DOHH2 (cell line): ENCODE results near the gene ZNF185.

Source experiments
- H3F3A ChIP-seq: fragments of 200-600 bp; sonication (generic), shearing (Covaris generic); 2 replicates; pipeline ENCODE4 v1.6.0; 2016; ENCODE audit warnings: antibody characterized with exemption, mild to moderate bottlenecking; ENCODE audit not compliant: control insufficient read depth, insufficient read depth
- H3K27ac ChIP-seq: fragments of 200-600 bp; sonication (generic); 2 replicates; pipeline ENCODE4 v1.5.1; 2014; ENCODE audit warnings: low read depth, mild to moderate bottlenecking, low read length, moderate library complexity
- H3K27me3 ChIP-seq: fragments of 200-600 bp; sonication (generic); 2 replicates; pipeline ENCODE4 v1.6.1; 2014; ENCODE audit warnings: mild to moderate bottlenecking, low read length, mixed read lengths; ENCODE audit not compliant: control insufficient read depth
- H3K36me3 ChIP-seq: fragments of 200-600 bp; sonication (generic); 2 replicates; pipeline ENCODE4 v1.6.1; 2014; ENCODE audit warnings: mild to moderate bottlenecking, low read length, moderate library complexity, mixed read lengths; ENCODE audit not compliant: control insufficient read depth
- H3K4me1 ChIP-seq: fragments of 200-600 bp; sonication (generic); 2 replicates; pipeline ENCODE4 v1.6.1; 2014; ENCODE audit warnings: mild to moderate bottlenecking, low read length, mixed read lengths; ENCODE audit not compliant: control insufficient read depth
- H3K4me2 ChIP-seq: fragments of 200-600 bp; sonication (generic); 2 replicates; pipeline ENCODE4 v1.6.0; 2014; ENCODE audit warnings: mild to moderate bottlenecking, low read length, moderate library complexity
- H3K4me3 ChIP-seq: fragments of 200-600 bp; sonication (generic); 2 replicates; pipeline ENCODE4 v1.5.1; 2014; ENCODE audit warnings: mild to moderate bottlenecking, low read length, mixed read lengths
- H3K79me2 ChIP-seq: fragments of 200-600 bp; sonication (generic); 2 replicates; pipeline ENCODE4 v1.6.1; 2014; ENCODE audit warnings: mild to moderate bottlenecking, low read length, mixed read lengths; ENCODE audit not compliant: control insufficient read depth
- H3K9me2 ChIP-seq: fragments of 200-600 bp; sonication (generic); replicated peaks from 2 replicates; pipeline ENCODE4 v1.6.1; 2014; ENCODE audit warnings: mild to moderate bottlenecking, low read length, mixed read lengths; ENCODE audit not compliant: control insufficient read depth
- H3K9me3 ChIP-seq: fragments of 200-600 bp; sonication (generic); 2 replicates; pipeline ENCODE4 v1.6.1; 2014; ENCODE audit warnings: antibody characterized with exemption, low read length, mixed read lengths; ENCODE audit not compliant: control insufficient read depth, insufficient read depth
- H4K20me1 ChIP-seq: fragments of 200-600 bp; sonication (generic); 2 replicates; pipeline ENCODE4 v1.6.0; 2014; ENCODE audit warnings: low read depth, mild to moderate bottlenecking, antibody characterized with exemption, low read length, moderate library complexity; ENCODE audit not compliant: control insufficient read depth, insufficient read depth
- CTCF ChIP-seq: fragments of 200-600 bp; sonication (generic); IDR thresholded peaks from one replicate; pipeline ENCODE4 v1.5.1; 2014; ENCODE audit warnings: antibody characterized with exemption, mild to moderate bottlenecking, low read depth, low read length; ENCODE audit not compliant: poor library complexity, severe bottlenecking
- EZH2phosphoT487 ChIP-seq: fragments of 200-600 bp; sonication (generic); IDR thresholded peaks from 2 replicates; pipeline ENCODE4 v1.6.1; 2017; ENCODE audit warnings: borderline replicate concordance, mild to moderate bottlenecking, antibody characterized with exemption, low read length, moderate library complexity, mixed read lengths

The ZNF185 gene

GRCh38 chrX:152873361-152873760 is 24.5 kb upstream of the ZNF185 start:
- Histone ChIP-seq H3K4me1 (no peaks in the 10 kb centered on the region), H3F3A (no peaks in the 10 kb centered on the region), H3K79me2 (no peaks in the 10 kb centered on the region), H3K4me2 (no peak overlapping the region), H3K4me3 (no peak overlapping the region), H3K36me3 (peaks cover 10% of the 10 kb centered on the region; the same call in 1 of the 2 replicates), H3K27ac (no peak overlapping the region), H3K27me3 (no peaks in the 10 kb centered on the region), H3K9me3 (no peaks in the 10 kb centered on the region), H3K9me2 (no peaks in the 10 kb centered on the region), H4K20me1 (no peaks in the 10 kb centered on the region)
- TF ChIP-seq EZH2phosphoT487 (no peak), CTCF (no peak)

GRCh38 chrX:152876931-152877840 is 20.7 kb upstream of the ZNF185 start:
- Histone ChIP-seq H4K20me1 (no peaks in the 10 kb centered on the region), H3K27me3 (peaks cover 3% of the 10 kb centered on the region; the same call in 1 of the 2 replicates), H3K4me1 (no peaks in the 10 kb centered on the region), H3K4me3 (no peak overlapping the region), H3K27ac (no peak overlapping the region), H3K79me2 (no peaks in the 10 kb centered on the region), H3K36me3 (no peaks in the 10 kb centered on the region), H3F3A (no peaks in the 10 kb centered on the region), H3K9me3 (no peaks in the 10 kb centered on the region), H3K4me2 (no peak overlapping the region), H3K9me2 (no peaks in the 10 kb centered on the region)
- TF ChIP-seq EZH2phosphoT487 (no peak), CTCF (no peak)

GRCh38 chrX:152878976-152879755 is 18.7 kb upstream of the ZNF185 start:
- Histone ChIP-seq H3K4me2 (no peak overlapping the region), H3K9me3 (no peaks in the 10 kb centered on the region), H3K36me3 (no peaks in the 10 kb centered on the region), H4K20me1 (no peaks in the 10 kb centered on the region), H3K4me1 (no peaks in the 10 kb centered on the region), H3K27me3 (peaks cover 3% of the 10 kb centered on the region; the same call in 1 of the 2 replicates), H3K4me3 (no peak overlapping the region), H3K9me2 (no peaks in the 10 kb centered on the region), H3F3A (no peaks in the 10 kb centered on the region), H3K79me2 (no peaks in the 10 kb centered on the region), H3K27ac (no peak overlapping the region)
- TF ChIP-seq CTCF (no peak), EZH2phosphoT487 (no peak)
